A549 (cell line): Measurements from ENCODE around the gene SUGCT.

Experiments used
- BHLHE40 ChIP-seq: IDR thresholded peaks from 2 replicates; pipeline ENCODE4 v1.6.1; 2012; ENCODE audit warnings: low read depth, low read length, inconsistent platforms
- CHD2 ChIP-seq: fragments of 150-350 bp; IDR thresholded peaks from 2 replicates; pipeline ENCODE4 v1.6.1; 2014; ENCODE audit warnings: low read length; ENCODE audit not compliant: partially characterized antibody
- CHD4 ChIP-seq: fragments of 200-600 bp; sonication (generic); IDR thresholded peaks from 2 replicates; pipeline ENCODE4 v1.6.1; 2016; ENCODE audit warnings: antibody characterized with exemption, mild to moderate bottlenecking, borderline replicate concordance
- CTCF ChIP-seq: fragments of >200 bp; sonication (Bioruptor Twin); formaldehyde crosslinking; IDR thresholded peaks from 3 replicates; pipeline ENCODE4 v1.5.1; 2016
- ELK1 ChIP-seq: fragments of 150-350 bp; IDR thresholded peaks from 2 replicates; pipeline ENCODE4 v1.6.1; 2014; ENCODE audit warnings: low read depth, mild to moderate bottlenecking, low read length
- EP300 ChIP-seq, 2 experiments: fragments of >200 bp; sonication (Bioruptor Twin); formaldehyde crosslinking; IDR thresholded peaks; 2 replicates in 1 of 2; 3 replicates in 1 of 2; pipeline ENCODE4 v1.6.1; 2016 to 2017
- MYC ChIP-seq: IDR thresholded peaks from 2 replicates; pipeline ENCODE4 v1.6.1; 2012; ENCODE audit warnings: mild to moderate bottlenecking, inconsistent platforms, low read length, improper control_type of control experiment, borderline replicate concordance
- POLR2A ChIP-seq: IDR thresholded peaks from 2 replicates; pipeline ENCODE4 v1.6.1; 2012; ENCODE audit warnings: mild to moderate bottlenecking, low read length
- RCOR1 ChIP-seq: fragments of 150-350 bp; IDR thresholded peaks from 2 replicates; pipeline ENCODE4 v1.6.1; 2014; ENCODE audit warnings: antibody characterized with exemption, low read length, low read depth
- RFX5 ChIP-seq: fragments of 450-650 bp; IDR thresholded peaks from 2 replicates; pipeline ENCODE4 v1.7.1; 2014; ENCODE audit warnings: antibody characterized with exemption, mild to moderate bottlenecking, moderate library complexity
- SREBF2 ChIP-seq: fragments of 450-650 bp; IDR thresholded peaks from 2 replicates; pipeline ENCODE4 v1.6.1; 2014; ENCODE audit warnings: mild to moderate bottlenecking, moderate library complexity
- ZC3H11A ChIP-seq: fragments of 450-650 bp; IDR thresholded peaks from 2 replicates; pipeline ENCODE4 v1.6.1; 2014; ENCODE audit warnings: antibody characterized with exemption, mild to moderate bottlenecking

DNA sequence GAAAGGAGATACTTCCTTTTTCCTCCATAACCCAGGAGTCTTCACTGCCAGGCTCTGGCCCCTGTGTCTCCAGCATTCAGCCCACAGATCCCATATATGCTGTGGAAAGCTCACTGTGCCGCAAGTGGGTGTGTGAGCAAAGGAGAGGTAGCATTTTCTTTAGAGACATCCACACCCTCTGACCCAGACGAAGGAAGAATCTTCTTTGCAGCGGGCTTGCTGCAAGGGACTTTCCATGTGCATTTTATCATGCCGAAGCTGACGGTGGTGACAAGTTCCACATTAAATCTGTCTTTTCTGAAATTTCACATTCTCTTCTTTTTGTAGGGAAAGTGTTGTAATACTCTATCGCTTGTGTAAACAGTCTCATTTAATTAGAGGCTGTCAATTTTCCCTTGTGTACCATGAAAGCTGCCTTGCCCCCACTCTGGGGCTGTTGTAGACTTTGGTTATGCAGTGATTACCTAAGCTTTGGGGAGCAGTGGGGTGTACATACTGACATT, 409.5 kb downstream of the SUGCT start:
- no peak for TF ChIP-seq RCOR1
- TF ChIP-seq BHLHE40 = no peak
- TF ChIP-seq EP300 (IDR thresholded peaks at IDR 0.05) = no peak
- TF ChIP-seq POLR2A = no peak
- TF ChIP-seq CHD4 = no peak
- TF ChIP-seq SREBF2 = no peak
- no peak for TF ChIP-seq CTCF
- TF ChIP-seq MYC = no peak
- TF ChIP-seq ELK1 = no peak
- no peak for TF ChIP-seq RFX5
- TF ChIP-seq ZC3H11A = no peak
- no peak for TF ChIP-seq CHD2
